B cell (primary cell): ENCODE data around the gene FMN1.

Source experiments
- CTCF ChIP-seq: fragments of 200-600 bp; IDR thresholded peaks from one replicate; pipeline ENCODE4 v1.8.0; 2022; ENCODE audit warnings: antibody characterized with exemption, mild to moderate bottlenecking
- EZH2 ChIP-seq: IDR thresholded peaks from 2 replicates; pipeline ENCODE4 v1.6.1; 2012; ENCODE audit warnings: borderline replicate concordance, low read depth, mild to moderate bottlenecking, moderate library complexity, low read length; ENCODE audit not compliant: insufficient read depth, poor library complexity, severe bottlenecking

DNA sequence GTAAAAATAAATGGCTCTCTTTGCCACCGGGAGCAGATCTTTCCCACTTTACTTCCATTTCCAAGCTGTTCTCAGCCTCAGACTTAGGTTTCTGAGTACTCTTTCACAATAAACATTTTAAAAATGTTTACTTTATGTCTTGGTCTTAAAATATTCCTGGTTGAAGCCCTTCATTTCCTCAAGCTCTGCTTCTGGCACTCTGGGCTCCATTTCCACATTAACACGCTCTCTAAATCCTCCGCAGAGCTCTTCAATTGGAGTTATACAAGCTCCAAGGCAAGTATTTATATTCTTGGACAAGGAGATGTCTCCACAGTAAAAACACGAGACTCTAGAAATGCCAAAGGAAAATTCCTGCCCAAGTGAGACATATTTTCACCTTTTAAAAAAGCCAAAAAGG is 307.4 kb downstream of the FMN1 start:
- no peak for TF ChIP-seq EZH2
- no peak for TF ChIP-seq CTCF
